ENCODE results near the gene PHF23.

- TF ChIP-seq NFE2L2 (IDR thresholded peaks at IDR 0.05; ENCODE audit: low read depth, low read length) (no peak), POLR2A (IDR thresholded peaks at IDR 0.05; ENCODE audit: low read depth, low read length) (no peak), RFX5 (IDR thresholded peaks at IDR 0.05; ENCODE audit: low read depth, low read length) (no peak), CTCF (conservative IDR thresholded peaks at IDR 0.05; ENCODE audit: low read depth, low read length) (no peak), MXI1 (IDR thresholded peaks at IDR 0.05; ENCODE audit: borderline replicate concordance, low read depth, low read length) (no peak), ELK1 (IDR thresholded peaks at IDR 0.05; ENCODE audit: borderline replicate concordance, low read depth, low read length) (no peak), SMC3 (IDR thresholded peaks at IDR 0.05; ENCODE audit: low read depth, low read length) (no peak), MAZ (IDR thresholded peaks at IDR 0.05; ENCODE audit: borderline replicate concordance, low read depth, low read length) (no peak), RAD21 (IDR thresholded peaks at IDR 0.05; ENCODE audit: low read length) (no peak), CHD1 (IDR thresholded peaks at IDR 0.05; ENCODE audit: low read depth, low read length) (no peak), CEBPB (IDR thresholded peaks at IDR 0.05; ENCODE audit: low read depth, low read length) (no peak), USF2 (IDR thresholded peaks at IDR 0.05; ENCODE audit: low read depth, low read length) (no peak), MAFK (IDR thresholded peaks at IDR 0.05; ENCODE audit: low read depth, low read length) (no peak)
Observed at GRCh38 chr17:7208027-7208571, 31.2 kb downstream of the PHF23 start.

Measured in IMR-90 (cell line).